Kidney epithelial cell (primary cell): ENCODE measurements around the gene FCN3. TPM values are rescaled to one million over a fixed set of nuclear protein-coding genes. Genes with fewer than 3 reads are reported as not detected.

ENCODE experiments used
- DNase-seq: peaks from one replicate; pipeline ENCODE4 v3.0.0-alpha.2; 2010; ENCODE audit warnings: low read depth
- H3K27me3 ChIP-seq: 2 replicates; pipeline ENCODE4 v1.6.0; 2011; ENCODE audit warnings: low read length; ENCODE audit not compliant: control insufficient read depth, insufficient read depth
- H3K36me3 ChIP-seq: 2 replicates; pipeline ENCODE4 v1.5.1; 2011; ENCODE audit warnings: low read length; ENCODE audit not compliant: control insufficient read depth, insufficient read depth
- H3K4me3 ChIP-seq: 2 replicates; pipeline ENCODE4 v1.5.1; 2011; ENCODE audit warnings: low read depth, mild to moderate bottlenecking, control low read depth, low read length
- CTCF ChIP-seq: IDR thresholded peaks from 2 replicates; pipeline ENCODE4 v1.5.1; 2011; ENCODE audit warnings: mild to moderate bottlenecking, moderate library complexity, low read length, control low read depth, inconsistent platforms; ENCODE audit not compliant: insufficient read depth, poor library complexity, severe bottlenecking
- total RNA-seq: library from RNA; depleted of rRNA; stranded (reverse); fragments of >200 nt; gene quantifications from 2 replicates; pipeline ENCODE4 v1.2.3, GENCODE V29; 2015

Gene FCN3
- total RNA-seq, 1 donor from 2014 or later, result not detected

GRCh38 chr1:27349784-27350662 is 24.6 kb downstream of the FCN3 start:
- no peak for DNase-seq
- TF ChIP-seq CTCF, result no peak
- Histone ChIP-seq H3K4me3 (peak overlapping the region; percentile 29), H3K27me3 (peaks cover 6% of the 10 kb centered on the region), H3K36me3 (no peaks in the 10 kb centered on the region)

- Histone ChIP-seq H3K4me3 (peak overlapping the region; percentile 29), H3K36me3 (no peaks in the 10 kb centered on the region), H3K27me3 (peaks cover 6% of the 10 kb centered on the region)
- no peak for TF ChIP-seq CTCF
- DNase-seq, result no peak
These were observed 25.5 kb downstream of the FCN3 start for GRCh38 chr1:27348861-27349783.

- DNase-seq, result no peak
- TF ChIP-seq CTCF, result no peak
- no peak overlapping the region for H3K4me3 ChIP-seq
These were observed 27.5 kb downstream of the FCN3 start for GRCh38 chr1:27346991-27347624.

GRCh38 chr1:27346357-27346756 is 28.3 kb downstream of the FCN3 start:
- no peaks in the 10 kb centered on the region for H3K36me3 ChIP-seq
- no peak for DNase-seq
- H3K4me3 ChIP-seq, result no peak overlapping the region
- TF ChIP-seq CTCF, result no peak
- peaks cover 6% of the 10 kb centered on the region for H3K27me3 ChIP-seq

More at GRCh38 chr1:27346991-27347624, 27.5 kb downstream of the FCN3 start:
- Histone ChIP-seq H3K36me3 (no peaks in the 10 kb centered on the region), H3K27me3 (peaks cover 6% of the 10 kb centered on the region)

GRCh38 chr1:27345272-27345671 is 29.4 kb downstream of the FCN3 start:
- Histone ChIP-seq H3K27me3 (peaks cover 2% of the 10 kb centered on the region), H3K4me3 (no peak overlapping the region), H3K36me3 (no peaks in the 10 kb centered on the region)
- no peak for TF ChIP-seq CTCF
- no peak for DNase-seq
